CD4-positive, alpha-beta T cell treated with Interleukin-15 for 4 hours (primary cell): Measurements from ENCODE around the gene TMEM220.
"Not testable (repeated sequence)": the region's sequence is repeated elsewhere in the genome, so short reads cannot be mapped to it uniquely, and the experiment has no call there.

Source experiments
- DNase-seq: peaks from one replicate; pipeline ENCODE4 v3.0.0-alpha.2; 2020; ENCODE audit warnings: low spot score

TMEM220 gene

GRCh38 chr17:10754861-10755591 lies 25.2 kb upstream of the TMEM220 start:
- DNase-seq: no peak

GRCh38 chr17:10754109-10754508 lies 24.3 kb upstream of the TMEM220 start:
- peak; percentile 13 for DNase-seq

DNA sequence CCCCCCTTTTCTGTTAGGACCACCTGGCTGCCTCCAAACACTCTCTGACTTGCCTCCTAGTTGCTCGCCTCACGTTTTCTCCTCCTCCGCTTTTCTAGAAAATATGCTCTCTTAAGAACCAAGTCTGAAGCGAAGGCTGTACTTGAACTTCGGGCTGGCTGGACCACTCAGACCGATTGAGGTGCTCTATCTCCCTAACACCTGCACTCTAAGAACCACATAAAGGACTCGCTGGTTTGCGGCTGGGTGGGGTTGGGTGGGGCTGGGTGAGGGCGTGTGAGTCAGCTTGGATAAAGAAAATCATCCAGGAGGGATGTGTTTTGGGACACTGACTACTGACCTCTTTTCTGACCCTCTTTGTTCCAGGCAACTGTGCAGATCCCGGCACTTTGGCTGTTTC lies 22.9 kb upstream of the TMEM220 start:
- DNase-seq: no peak

DNA sequence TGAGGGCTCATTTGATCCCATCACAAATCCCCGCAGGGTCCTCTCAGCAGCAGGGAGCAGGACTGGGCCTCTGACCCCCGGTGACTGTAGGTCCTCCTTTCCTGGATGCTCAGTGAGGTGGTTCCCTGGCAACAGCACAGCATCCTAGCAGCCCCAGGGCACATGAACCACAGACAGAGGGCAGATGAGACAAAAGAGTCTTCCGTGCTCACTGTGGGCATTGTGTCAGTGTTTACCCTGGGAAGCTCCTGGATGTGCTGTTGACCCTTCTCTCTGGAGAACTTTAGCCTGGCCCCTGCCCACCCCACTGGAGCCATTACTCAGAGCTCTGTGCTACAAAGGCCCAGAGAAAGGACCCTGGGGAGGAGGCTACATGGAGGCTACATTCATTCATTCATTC lies 21.7 kb upstream of the TMEM220 start:
- no peak for DNase-seq

DNA sequence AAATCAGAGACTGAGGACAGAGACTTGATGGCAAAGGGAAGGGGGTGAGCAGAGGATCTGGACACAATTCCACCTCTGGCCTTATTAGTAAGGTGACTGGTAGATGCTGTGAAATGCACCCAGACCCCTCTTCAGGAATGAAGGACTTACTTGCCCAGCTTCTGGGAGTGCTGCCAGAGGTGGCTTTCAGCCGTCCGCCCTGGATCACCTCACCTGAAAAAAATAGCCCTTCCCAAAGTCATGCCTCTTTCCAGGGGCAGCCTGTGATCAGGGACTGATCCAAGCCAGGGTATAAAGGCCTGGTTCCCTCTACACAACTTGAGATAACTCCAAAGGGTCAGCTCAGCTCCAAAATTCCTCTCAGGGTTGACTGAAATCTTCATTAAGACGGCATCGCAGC lies 20.4 kb upstream of the TMEM220 start:
- DNase-seq: no peak

DNA sequence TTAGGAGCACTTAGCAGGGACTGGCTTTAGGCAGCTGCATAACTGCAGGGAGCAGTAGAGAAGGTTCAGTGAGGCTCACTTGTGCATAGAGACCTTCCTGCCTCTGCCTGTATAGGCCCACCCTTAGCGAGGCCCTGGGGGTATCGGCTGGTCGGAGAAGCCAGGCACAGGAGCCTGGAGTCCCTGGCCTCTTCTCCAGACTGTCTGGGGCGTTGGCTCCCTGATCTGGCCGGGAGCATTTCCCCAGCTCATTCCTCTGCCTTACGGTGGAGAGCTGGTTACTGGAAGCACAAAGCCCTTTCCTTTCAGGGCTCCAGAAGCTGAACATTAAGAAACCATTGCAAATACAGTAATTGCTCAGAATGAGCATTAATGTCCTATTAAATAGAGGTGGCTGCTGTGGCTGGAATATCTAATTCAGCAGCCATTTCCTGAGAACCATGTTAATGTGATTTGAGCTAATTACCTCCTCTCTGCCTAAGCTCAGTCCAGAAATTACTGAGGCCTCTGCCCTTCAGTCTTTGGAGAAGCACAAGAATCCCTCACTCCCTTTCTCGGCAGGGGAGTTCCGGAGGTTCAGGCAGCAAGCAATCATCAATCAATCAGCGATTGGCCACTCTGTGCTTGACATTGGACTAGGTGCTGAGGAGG lies 18.8 kb upstream of the TMEM220 start:
- DNase-seq: no peak

DNA sequence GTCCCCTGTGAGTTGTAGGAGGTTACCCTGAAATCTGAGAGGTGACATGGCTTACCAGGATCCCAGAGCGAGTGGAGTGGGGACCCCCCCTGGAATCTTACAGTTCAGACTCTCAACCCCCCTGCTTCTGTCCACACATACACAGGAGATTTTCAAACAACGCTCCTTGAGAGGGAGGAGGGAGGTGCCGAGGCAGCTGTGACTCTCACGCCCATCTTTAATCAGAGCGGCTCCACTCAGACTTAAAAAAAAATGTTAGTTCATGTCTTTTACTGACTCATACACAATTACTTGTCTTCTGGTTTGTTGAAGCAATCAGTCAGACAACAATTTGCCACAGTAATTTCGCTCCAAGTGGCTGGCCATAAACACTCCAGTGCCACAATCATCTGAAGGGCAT lies 15.4 kb upstream of the TMEM220 start:
- no peak for DNase-seq

DNA sequence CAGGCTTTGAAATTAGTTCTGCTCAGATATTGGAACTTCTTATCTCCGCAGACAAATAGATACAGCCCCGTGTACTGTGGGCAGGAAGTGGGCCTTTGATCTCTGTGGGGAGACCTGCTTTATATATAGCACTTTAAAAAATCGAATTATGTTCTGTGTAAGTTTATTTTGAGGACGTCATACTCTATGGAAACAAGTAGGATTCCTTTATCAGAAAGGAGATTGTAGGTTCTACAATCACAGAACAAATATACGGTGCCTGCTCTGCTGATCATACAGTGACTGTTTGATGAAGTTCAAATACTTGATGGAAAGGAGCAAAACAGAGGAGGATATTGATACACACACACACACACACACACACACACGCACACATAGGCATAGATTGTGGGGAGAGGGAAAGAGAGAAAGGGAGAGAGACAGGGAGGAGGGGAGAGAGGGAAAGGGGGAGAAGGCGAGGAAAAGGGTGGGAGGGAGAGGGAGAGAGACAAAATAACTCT lies 14.7 kb upstream of the TMEM220 start:
- peak; percentile 17 for DNase-seq

DNA sequence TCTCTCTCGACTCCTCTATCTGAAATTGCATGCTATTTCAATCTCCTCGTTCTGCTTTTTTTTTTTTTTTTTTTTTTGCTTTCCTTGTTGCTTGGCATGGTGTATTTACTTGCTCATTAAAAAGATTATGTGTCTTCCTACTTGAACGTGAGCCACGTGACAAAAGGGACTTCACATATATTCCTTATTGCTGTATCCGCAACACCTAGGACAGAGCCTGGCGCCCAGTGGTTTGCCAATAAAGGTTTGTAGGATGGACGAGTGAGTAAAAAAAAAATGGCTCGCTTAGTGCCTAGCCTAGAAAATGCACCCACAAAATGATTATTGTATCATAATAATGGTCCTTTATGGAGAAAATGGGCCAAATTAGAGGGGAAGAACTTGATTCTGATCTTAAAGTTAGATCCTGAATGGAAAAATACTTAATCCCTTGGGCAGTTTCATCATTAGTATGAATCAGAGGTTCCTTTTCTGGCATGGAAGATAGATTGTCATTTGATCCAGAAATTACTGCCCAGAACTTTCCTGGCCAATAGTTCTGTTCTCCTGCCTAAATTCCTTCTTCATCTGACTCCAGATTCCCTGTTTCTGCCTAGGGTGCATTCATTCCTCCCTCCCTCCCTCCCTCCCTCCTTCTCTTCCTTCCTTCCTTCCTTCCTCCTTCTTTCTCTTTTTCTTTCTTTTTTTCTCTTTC lies 13.6 kb upstream of the TMEM220 start:
- no peak for DNase-seq

GRCh38 chr17:10742431-10742830 lies 12.6 kb upstream of the TMEM220 start:
- no peak for DNase-seq

DNA sequence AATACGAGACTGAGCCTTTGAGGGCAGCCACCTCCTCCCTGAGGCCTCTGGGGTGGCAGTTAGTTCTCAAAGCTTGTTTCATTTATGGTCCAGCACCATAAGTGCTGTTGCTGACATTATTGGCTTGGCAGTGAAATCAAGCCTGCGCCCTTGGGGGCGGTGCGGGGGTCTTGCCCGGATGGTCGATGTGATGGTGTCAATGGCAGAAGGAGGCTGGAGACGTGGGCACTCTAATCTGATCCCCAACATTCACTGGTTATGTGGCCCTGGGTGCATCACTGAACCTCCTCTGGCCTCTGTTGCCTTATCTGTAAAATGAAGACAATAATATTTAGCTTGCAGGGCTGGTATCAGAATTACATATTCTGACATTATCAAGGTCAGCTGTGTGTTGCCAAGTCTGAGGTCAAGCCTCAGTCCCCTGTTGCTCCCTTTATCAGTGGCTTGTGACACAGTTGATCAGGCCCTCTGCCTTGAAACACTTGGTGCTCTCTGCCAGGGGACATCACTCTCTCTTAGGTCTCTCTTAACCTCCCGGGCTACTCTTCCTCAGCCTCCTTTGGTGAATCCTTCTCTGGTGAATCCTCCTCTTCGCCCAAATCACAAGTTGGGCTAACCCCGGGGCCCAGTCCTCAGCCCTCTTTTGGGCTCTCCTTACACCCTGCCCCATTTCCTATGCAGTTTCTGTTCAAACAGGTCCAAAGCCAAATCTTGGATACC lies 11.8 kb upstream of the TMEM220 start:
- no peak for DNase-seq

DNA sequence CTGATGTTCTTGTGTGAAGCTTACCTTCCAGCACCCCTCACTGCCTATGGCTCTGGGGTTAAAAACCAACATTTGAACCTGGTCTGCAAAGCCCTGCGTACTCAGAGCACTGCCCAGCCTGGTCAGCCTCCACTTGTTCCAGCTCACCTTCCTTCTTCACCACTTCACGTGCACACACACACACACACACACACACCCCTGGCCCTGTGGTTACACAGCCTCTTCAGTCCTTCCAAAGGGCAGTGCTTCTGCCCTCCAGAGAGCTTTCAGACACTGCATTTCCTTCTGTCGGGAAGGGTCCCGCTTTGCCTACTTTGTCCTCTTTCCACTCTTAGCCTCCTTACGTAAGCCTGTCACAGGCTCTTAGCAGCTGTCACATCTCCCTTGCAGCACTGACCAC lies 9.6 kb upstream of the TMEM220 start:
- DNase-seq: no peak

DNA sequence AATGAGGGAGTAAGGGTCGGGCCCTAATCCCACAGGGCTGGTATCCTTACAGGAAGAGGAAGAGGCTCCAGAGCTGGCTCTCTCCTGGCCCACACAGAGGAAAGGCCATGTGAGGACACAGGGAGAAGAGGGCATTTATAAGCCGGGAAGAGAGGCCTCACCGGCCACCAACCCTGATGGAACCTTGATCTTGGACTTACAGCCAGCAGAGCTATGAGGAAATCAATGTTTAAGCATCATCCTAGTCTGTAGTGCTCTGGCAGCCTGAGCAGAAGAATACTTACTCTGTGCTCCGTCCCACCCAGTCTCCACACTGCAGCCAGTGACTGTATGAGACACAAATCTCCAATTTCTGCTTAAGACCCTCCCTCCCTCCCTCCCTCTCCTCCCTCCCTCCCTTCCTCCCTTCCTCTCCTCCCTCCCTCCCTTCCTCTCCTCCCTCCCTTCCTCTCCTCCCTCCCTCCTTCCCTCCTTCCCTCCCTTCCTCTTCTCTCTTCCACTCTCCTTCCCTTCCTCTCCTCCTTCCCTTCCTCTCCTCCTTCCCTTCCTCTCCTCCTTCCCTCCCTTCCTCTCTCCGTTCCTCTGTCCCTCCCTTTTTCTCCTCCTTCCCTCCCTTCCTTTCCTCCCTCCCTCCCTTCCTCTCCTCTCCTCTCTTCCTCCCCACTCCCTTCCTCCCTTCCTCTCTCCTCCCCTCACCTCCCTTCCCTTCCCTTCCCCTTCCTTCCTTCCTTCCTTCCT lies 8.9 kb upstream of the TMEM220 start:
- DNase-seq: no peak

DNA sequence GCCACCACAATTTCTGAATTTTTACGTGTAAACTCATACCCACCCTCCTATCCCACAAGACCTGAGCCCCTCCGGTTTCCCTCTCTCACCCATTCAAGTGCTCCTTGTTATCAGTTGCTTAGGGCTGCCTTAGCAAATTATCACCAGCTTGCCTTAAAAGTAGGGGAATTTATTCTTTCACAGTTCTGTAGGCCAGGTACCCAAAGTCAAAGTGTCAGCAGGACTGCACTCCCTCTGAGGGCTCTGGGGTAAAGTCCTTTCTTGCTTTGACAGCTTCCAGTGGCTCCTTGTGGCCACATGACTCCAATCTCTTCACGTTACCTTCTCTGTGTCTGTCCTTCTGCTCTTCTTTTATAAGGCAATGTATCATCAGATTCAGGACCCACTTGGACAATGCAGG lies 7.9 kb upstream of the TMEM220 start:
- no peak for DNase-seq

GRCh38 chr17:10737168-10737622 lies 7.4 kb upstream of the TMEM220 start:
- DNase-seq: peak; percentile 14

GRCh38 chr17:10735821-10736220 lies 6.0 kb upstream of the TMEM220 start:
- DNase-seq: no peak

GRCh38 chr17:10735251-10735650 lies 5.4 kb upstream of the TMEM220 start:
- DNase-seq: no peak

DNA sequence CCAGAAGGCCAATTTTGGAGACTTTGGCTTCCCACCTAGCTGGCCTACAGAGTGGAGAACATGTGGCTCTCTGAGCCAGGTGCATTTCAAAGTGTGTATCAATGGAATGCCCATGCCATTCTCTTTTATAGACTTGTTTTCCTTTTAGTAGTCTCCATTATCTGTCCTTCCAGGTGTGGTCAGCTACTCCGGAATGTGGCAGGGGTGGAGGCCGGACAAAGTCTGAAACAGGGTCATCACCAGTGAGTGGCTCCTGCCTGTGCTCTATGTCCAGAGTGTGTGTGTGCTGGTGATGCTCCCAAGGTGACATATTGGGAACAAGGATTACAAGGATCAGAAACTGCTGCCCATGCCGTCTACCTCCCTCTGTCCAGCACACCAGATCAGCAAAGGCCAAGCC lies 3.8 kb upstream of the TMEM220 start:
- DNase-seq: no peak

- not testable (repeated sequence) for DNase-seq
Observed at GRCh38 chr17:10732121-10732520, 2.3 kb upstream of the TMEM220 start.

DNA sequence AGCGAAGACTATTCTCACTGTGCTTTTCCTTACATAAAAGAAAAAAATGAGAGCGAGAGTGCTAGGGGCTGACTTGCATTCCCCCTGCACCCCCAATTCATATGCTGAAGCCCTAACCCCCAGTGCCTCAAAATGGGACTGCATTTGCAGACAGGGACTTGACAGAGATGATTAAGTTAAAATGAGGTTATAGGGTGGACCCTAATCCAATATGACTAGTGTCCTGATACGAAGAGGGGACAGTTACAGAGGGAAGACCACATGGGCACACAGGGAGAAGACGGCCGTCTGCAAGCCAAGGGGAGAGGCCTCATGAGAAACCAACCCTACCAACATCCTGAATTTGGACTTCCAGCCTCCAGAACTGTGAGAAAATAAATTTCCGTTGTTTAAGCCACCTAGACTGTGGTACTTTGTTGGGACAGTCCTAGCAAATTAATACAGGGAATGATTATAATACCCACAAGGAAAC lies 1.6 kb upstream of the TMEM220 start:
- no peak for DNase-seq

GRCh38 chr17:10730247-10730646 lies 424 bp upstream of the TMEM220 start:
- not testable (repeated sequence) for DNase-seq
